MV-4-11 (cell line): Measurements from ENCODE around the gene TANC1.
A peak's percentile ranks its signal among the peaks of the same experiment; 100 is the strongest.

Source experiments
- DNase-seq: peaks from one replicate; lab custom pipeline; 2025; lab: John Stamatoyannopoulos, UW

The TANC1 gene

GRCh38 chr2:159196393-159196925 lies 228.0 kb downstream of the TANC1 start:
- no peak for DNase-seq

GRCh38 chr2:159199236-159199635 lies 230.8 kb downstream of the TANC1 start:
- DNase-seq = no peak

GRCh38 chr2:159199761-159200465 lies 231.5 kb downstream of the TANC1 start:
- DNase-seq = no peak

- DNase-seq = no peak
Measured at GRCh38 chr2:159200498-159200897, 232.1 kb downstream of the TANC1 start.

GRCh38 chr2:159201360-159202063 lies 233.1 kb downstream of the TANC1 start:
- DNase-seq = no peak

- no peak for DNase-seq
Measured at GRCh38 chr2:159202568-159203071, 234.2 kb downstream of the TANC1 start.

GRCh38 chr2:159204381-159205144 lies 236.1 kb downstream of the TANC1 start:
- no peak for DNase-seq

GRCh38 chr2:159206736-159207380 lies 238.4 kb downstream of the TANC1 start:
- DNase-seq = no peak

- DNase-seq = no peak
Measured at GRCh38 chr2:159208438-159208837, 240.0 kb downstream of the TANC1 start.

GRCh38 chr2:159209341-159210306 lies 241.2 kb downstream of the TANC1 start:
- no peak for DNase-seq

GRCh38 chr2:159211447-159212396 lies 243.3 kb downstream of the TANC1 start:
- peak; percentile 11 for DNase-seq

GRCh38 chr2:159213296-159213695 lies 244.9 kb downstream of the TANC1 start:
- no peak for DNase-seq

GRCh38 chr2:159214325-159214865 lies 246.0 kb downstream of the TANC1 start:
- no peak for DNase-seq

- no peak for DNase-seq
Measured at GRCh38 chr2:159215116-159215515, 246.7 kb downstream of the TANC1 start.

- no peak for DNase-seq
Measured at GRCh38 chr2:159217676-159218075, 249.2 kb downstream of the TANC1 start.

- DNase-seq = no peak
Measured at GRCh38 chr2:159218389-159218788, 249.9 kb downstream of the TANC1 start.

GRCh38 chr2:159219394-159219998 lies 251.1 kb downstream of the TANC1 start:
- no peak for DNase-seq

- DNase-seq = no peak
Measured at GRCh38 chr2:159224061-159224813, 255.8 kb downstream of the TANC1 start.
